IMR-90 (cell line): Measurements from ENCODE around the gene DYNC1H1. TPM values are rescaled to one million over a fixed set of nuclear protein-coding genes. Genes with fewer than 3 reads are reported as not detected.

Source experiments
- ATAC-seq: fragments of 200-7000 bp; cut with Tn5 transposase; 2 replicates; pipeline ENCODE4 v1.9.1; 2020; ENCODE audit warnings: low read depth, mild to moderate bottlenecking, moderate library complexity
- BruUV-seq: library from RNA; stranded (reverse); fragments of 400-500 nt; replicated peaks from 2 replicates; lab custom pipeline; 2021; lab: Mats Ljungman, UMichigan
- CTCF ChIA-PET: fragments of 300-600 bp; formaldehyde crosslinking; extraction: SDS; loops from one replicate; lab custom pipeline; 2021; ENCODE audit warnings: antibody characterized with exemption; lab: Yijun Ruan, JAX
- POLR2A ChIA-PET: fragments of 300-600 bp; sonication (Branson Sonifier 250); formaldehyde crosslinking; loops from one replicate; lab custom pipeline; 2022; ENCODE audit warnings: antibody characterized with exemption; ENCODE audit not compliant: unreplicated experiment; lab: Charles Lee
- DNase-seq: peaks from one replicate; pipeline ENCODE4 v3.0.0; 2013
- H2AFZ ChIP-seq: replicated peaks from 2 replicates; pipeline ENCODE3; 2013; ENCODE audit warnings: low read length, mild to moderate bottlenecking; ENCODE audit not compliant: poor library complexity
- H2AK5ac ChIP-seq: 2 replicates; pipeline ENCODE4 v1.6.1; 2013; ENCODE audit warnings: low read depth, low read length, inconsistent platforms
- H2AK9ac ChIP-seq: replicated peaks from 2 replicates; pipeline ENCODE3; 2013; ENCODE audit warnings: mild to moderate bottlenecking, low read depth, low read length, moderate library complexity; ENCODE audit not compliant: poor library complexity
- H2BK120ac ChIP-seq: 2 replicates; pipeline ENCODE4 v1.6.1; 2013; ENCODE audit warnings: low read depth, low read length, inconsistent platforms
- H2BK15ac ChIP-seq: 3 replicates; pipeline ENCODE4 v1.6.1; 2013; ENCODE audit warnings: low read depth, low read length, inconsistent platforms
- H2BK20ac ChIP-seq: 2 replicates; pipeline ENCODE4 v1.6.1; 2013; ENCODE audit warnings: low read depth, mild to moderate bottlenecking, inconsistent platforms, low read length, moderate library complexity
- H2BK5ac ChIP-seq: 2 replicates; pipeline ENCODE4 v1.6.1; 2013; ENCODE audit warnings: mild to moderate bottlenecking, low read depth, low read length, inconsistent platforms; ENCODE audit not compliant: poor library complexity, severe bottlenecking
- H3K14ac ChIP-seq: replicated peaks from 2 replicates; pipeline ENCODE4 v1.6.1; 2013; ENCODE audit warnings: low read depth, low read length, inconsistent platforms
- H3K18ac ChIP-seq: 2 replicates; pipeline ENCODE4 v1.6.1; 2013; ENCODE audit warnings: low read depth, low read length, control low read depth
- H3K23ac ChIP-seq: 2 replicates; pipeline ENCODE4 v1.6.1; 2013; ENCODE audit warnings: low read depth, low read length, inconsistent platforms
- H3K27ac ChIP-seq: 2 replicates; pipeline ENCODE4 v1.5.1; 2013; ENCODE audit warnings: mild to moderate bottlenecking, control low read depth, low read length; ENCODE audit not compliant: insufficient read depth
- H3K27me3 ChIP-seq: 2 replicates; pipeline ENCODE4 v1.6.1; 2013; ENCODE audit warnings: low read length; ENCODE audit not compliant: control insufficient read depth, insufficient read depth
- H3K36me3 ChIP-seq: 2 replicates; pipeline ENCODE4 v1.6.1; 2013; ENCODE audit warnings: low read length, mixed read lengths; ENCODE audit not compliant: control insufficient read depth, insufficient read depth
- H3K4ac ChIP-seq: 2 replicates; pipeline ENCODE4 v1.6.1; 2013; ENCODE audit warnings: low read depth, low read length, inconsistent platforms
- H3K4me1 ChIP-seq: 2 replicates; pipeline ENCODE4 v1.6.1; 2013; ENCODE audit warnings: low read length, mixed read lengths; ENCODE audit not compliant: control insufficient read depth, insufficient read depth
- H3K4me2 ChIP-seq: 2 replicates; pipeline ENCODE4 v1.6.1; 2013; ENCODE audit warnings: low read depth, mild to moderate bottlenecking, control low read depth, low read length, moderate library complexity
- H3K4me3 ChIP-seq: 2 replicates; pipeline ENCODE4 v1.5.1; 2013; ENCODE audit warnings: low read depth, mild to moderate bottlenecking, control low read depth, low read length, moderate library complexity; ENCODE audit not compliant: insufficient read depth
- H3K56ac ChIP-seq: 2 replicates; pipeline ENCODE4 v1.6.1; 2013; ENCODE audit warnings: low read length, inconsistent platforms; ENCODE audit not compliant: insufficient read depth; ENCODE audit errors: extremely low read depth
- H3K79me1 ChIP-seq, 2 experiments: 2 replicates each; pipeline ENCODE4 v1.6.1; 2013; ENCODE audit warnings: low read length in 2 of 2, inconsistent platforms in 1 of 2, low read depth in 1 of 2
- H3K9ac ChIP-seq: 2 replicates; pipeline ENCODE4 v1.6.1; 2013; ENCODE audit warnings: low read depth, low read length, control low read depth
- H3K9me1 ChIP-seq: 2 replicates; pipeline ENCODE4 v1.6.1; 2013; ENCODE audit warnings: low read length, inconsistent platforms; ENCODE audit not compliant: insufficient read depth
- H3K9me3 ChIP-seq: 2 replicates; pipeline ENCODE4 v1.6.1; 2013; ENCODE audit warnings: low read length; ENCODE audit not compliant: control insufficient read depth, insufficient read depth
- H4K20me1 ChIP-seq: 2 replicates; pipeline ENCODE4 v1.6.1; 2013; ENCODE audit warnings: low read length, inconsistent platforms; ENCODE audit not compliant: insufficient read depth
- H4K5ac ChIP-seq: 2 replicates; pipeline ENCODE4 v1.6.1; 2013; ENCODE audit warnings: mild to moderate bottlenecking, low read depth, low read length, control low read depth
- H4K8ac ChIP-seq, 2 experiments: 2 replicates each; pipeline ENCODE4 v1.6.1; 2013; ENCODE audit warnings: low read depth in 2 of 2, low read length in 2 of 2, control low read depth in 1 of 2, inconsistent platforms in 1 of 2
- H4K91ac ChIP-seq: 2 replicates; pipeline ENCODE4 v1.6.1; 2013; ENCODE audit warnings: low read depth, low read length, inconsistent platforms; ENCODE audit not compliant: insufficient read depth
- ELK1 ChIP-seq: fragments of 150-350 bp; IDR thresholded peaks from 2 replicates; pipeline ENCODE4 v1.6.1; 2016; ENCODE audit warnings: low read depth, mild to moderate bottlenecking, low read length, moderate library complexity, borderline replicate concordance
- NFE2L2 ChIP-seq: fragments of 150-350 bp; IDR thresholded peaks from 2 replicates; pipeline ENCODE4 v1.6.1; 2016; ENCODE audit warnings: low read depth, mild to moderate bottlenecking, low read length
- WGBS, 2 experiments: methylation state at CpG; one replicate each; pipeline versions ENCODE4 v1.1.5 to v1.1.7; 2013; ENCODE audit warnings: missing lambda C conversion rate in 2 of 2; ENCODE audit not compliant: insufficient read length in 1 of 2; ENCODE audit errors: extremely low coverage in 2 of 2; 5-methylcytosine and 5-hydroxymethylcytosine counted together
- dilution Hi-C: fragments of 300-500 bp; cut with HindIII; formaldehyde crosslinking; loops from one replicate; pipeline ENCODE4 v1.14.3; 2018; ENCODE audit warnings: low sequenced_read_pairs; ENCODE audit not compliant: unreplicated experiment
- in situ Hi-C: fragments of 300-500 bp; cut with MboI; formaldehyde crosslinking; loops from 3 replicates; pipeline ENCODE4 v1.14.3; 2019; ENCODE audit warnings: low sequenced_read_pairs, inconsistent platforms, mixed read lengths
- intact Hi-C: fragments of 100-400 bp; cut with micrococcal nuclease; formaldehyde crosslinking; loops from 2 replicates; pipeline ENCODE4 v1.10.0; 2022
- polyA plus RNA-seq, 3 experiments: library from polyadenylated mRNA; depleted of rRNA; stranded (reverse); fragments of >200 nt; gene quantifications; 2 replicates each; pipeline ENCODE4 v1.2.3, GENCODE V29; 2012; ENCODE audit warnings: low replicate concordance in 1 of 3
- total RNA-seq: library from RNA; depleted of rRNA; stranded (reverse); fragments of >200 nt; gene quantifications from 2 replicates; pipeline ENCODE4 v1.2.3, GENCODE V29; 2012

Gene DYNC1H1
- total and polyA plus RNA-seq, 2 of the 4 experiments (the other 2 are of a cell fraction), result 240 to 670 TPM

DNA sequence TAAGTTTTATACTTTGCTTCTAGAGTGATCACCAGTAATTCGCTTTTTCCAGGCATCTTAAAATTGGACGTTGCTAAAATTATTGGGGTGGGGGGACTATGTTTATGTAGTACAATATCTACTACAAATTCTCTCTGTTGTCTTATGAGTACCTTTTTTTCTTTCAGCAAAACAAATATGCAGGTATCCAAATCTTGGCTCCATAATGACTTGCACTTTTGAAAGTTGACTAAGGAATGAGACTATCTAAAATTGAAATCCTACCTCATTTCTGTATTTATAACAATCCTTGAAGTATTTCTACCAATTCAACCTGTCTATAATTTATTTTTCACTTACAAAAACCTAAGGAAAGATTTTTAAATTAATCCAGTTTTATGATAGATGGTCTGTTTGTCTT is 2.4 kb downstream of the DYNC1H1 start:
- Histone ChIP-seq H2AFZ (no peak overlapping the region), H3K9me3 (no peaks in the 10 kb centered on the region), H2BK120ac (no peak overlapping the region), H2BK15ac (no peak overlapping the region), H4K91ac (no peak overlapping the region), H2AK9ac (no peak overlapping the region), H3K23ac (no peak overlapping the region), H2BK5ac (no peak overlapping the region), H3K9me1 (peaks cover 16% of the 10 kb centered on the region), H2BK20ac (no peak overlapping the region), H3K9ac (no peak overlapping the region), H3K79me1 (peaks cover 0 to 52% of the 10 kb centered on the region in 2 experiments; a peak in 3 of 4 replicates), H3K4me2 (peak overlapping the region; percentile 56), H3K56ac (no peak overlapping the region), H3K18ac (no peak overlapping the region), H3K4me1 (peaks cover 10% of the 10 kb centered on the region), H4K20me1 (peaks cover 51% of the 10 kb centered on the region), H3K27me3 (no peaks in the 10 kb centered on the region), H3K4me3 (no peak overlapping the region), H3K4ac (no peak overlapping the region), H4K5ac (no peak overlapping the region), H3K27ac (no peak overlapping the region), H2AK5ac (no peak overlapping the region), H3K36me3 (peaks cover 8% of the 10 kb centered on the region), H4K8ac (no peak overlapping the region), H3K14ac (no peak overlapping the region)
- no CpG with 5 or more reads among the region's 2 CpGs for WGBS, 2 experiments
- ChIA-PET CTCF (interaction anchor here (0.7 kb wide), 1 partner anchor 195 kb away, joined by 3 read pairs; no protein-coding TSS in a partner anchor), POLR2A (no interaction called here)
- dilution Hi-C loops, result no loop called here
- in situ Hi-C loops, result loop anchor here (25.0 kb wide), 1 partner anchor 346 kb away; the partner anchor contains the start of genes MOK and ZNF839
- intact Hi-C loops, result no loop called here
- no peak for TF ChIP-seq ELK1
- TF ChIP-seq NFE2L2, result peak; percentile 64
- DNase-seq (no peak), ATAC-seq (no peak)
- BruUV-seq, result no TSS peak
